ENCODE results near the gene SLC25A12. TPM values are rescaled to one million over a fixed set of nuclear protein-coding genes. Genes with fewer than 3 reads are reported as not detected.

SLC25A12 gene
- total RNA-seq, 2 experiments from 2014 or later, result 24.1 to 28.1 TPM

GRCh38 chr2:171882089-171882769 is 11.8 kb downstream of the SLC25A12 start:
- Mint-ChIP-seq H3K9me3 (no peaks in the 10 kb centered on the region), H3K4me3 (no peak overlapping the region), H3K36me3 (ENCODE audit: low read depth) (peaks cover 19% of the 10 kb centered on the region), H3K4me1 (peaks cover 32% of the 10 kb centered on the region), H3K27ac (no peak overlapping the region), H3K27me3 (no peaks in the 10 kb centered on the region)
- ChIA-PET CTCF (interaction anchor here (1.0 to 1.9 kb wide), 2 partner anchors 9 to 245 kb away, joined by 3 to 4 read pairs; no protein-coding TSS in a partner anchor), POLR2A (interaction anchor here (2.2 kb wide), 1 partner anchor 11 kb away, joined by 16 read pairs; the partner anchor contains the start of gene SLC25A12)
- no peak for DNase-seq

- no peak for DNase-seq
- H3K9me3 Mint-ChIP-seq, result no peaks in the 10 kb centered on the region
- H3K4me3 Mint-ChIP-seq, result no peak overlapping the region
- no peak overlapping the region for H3K27ac Mint-ChIP-seq
- ChIA-PET CTCF (interaction anchor here (1.0 to 1.9 kb wide), 3 partner anchors 10 to 246 kb away, joined by 3 to 4 read pairs (median 3); no protein-coding TSS in a partner anchor), POLR2A (no interaction called here)
- peaks cover 42% of the 10 kb centered on the region for H3K4me1 Mint-ChIP-seq
- H3K27me3 Mint-ChIP-seq, result no peaks in the 10 kb centered on the region
- peaks cover 22% of the 10 kb centered on the region for H3K36me3 Mint-ChIP-seq (ENCODE audit: low read depth)
Measured at GRCh38 chr2:171880774-171881173, 13.3 kb downstream of the SLC25A12 start.

- POLR2A ChIA-PET, result no interaction called here
- Mint-ChIP-seq H3K27me3 (no peaks in the 10 kb centered on the region), H3K9me3 (peaks cover 3% of the 10 kb centered on the region), H3K27ac (no peak overlapping the region), H3K4me3 (no peak overlapping the region), H3K36me3 (ENCODE audit: low read depth) (peaks cover 28% of the 10 kb centered on the region), H3K4me1 (peaks cover 45% of the 10 kb centered on the region)
- no peak for DNase-seq
- CTCF ChIA-PET, result no interaction called here
Measured at GRCh38 chr2:171879865-171880264, 14.2 kb downstream of the SLC25A12 start.

GRCh38 chr2:171878481-171878993 is 15.5 kb downstream of the SLC25A12 start:
- POLR2A ChIA-PET, result interaction anchor here (1.8 kb wide), 1 partner anchor 15 kb away, joined by 8 read pairs; the partner anchor contains the start of gene SLC25A12
- DNase-seq, result no peak
- H3K4me1 Mint-ChIP-seq, result peaks cover 42% of the 10 kb centered on the region
- CTCF ChIA-PET, result no interaction called here
- H3K27ac Mint-ChIP-seq, result no peak overlapping the region
- no peak overlapping the region for H3K4me3 Mint-ChIP-seq
- H3K36me3 Mint-ChIP-seq (ENCODE audit: low read depth), result peaks cover 34% of the 10 kb centered on the region
- H3K27me3 Mint-ChIP-seq, result no peaks in the 10 kb centered on the region
- peaks cover 3% of the 10 kb centered on the region for H3K9me3 Mint-ChIP-seq

- ChIA-PET CTCF (no interaction called here), POLR2A (no interaction called here)
- Mint-ChIP-seq H3K27me3 (no peaks in the 10 kb centered on the region), H3K4me3 (no peak overlapping the region), H3K27ac (no peak overlapping the region), H3K9me3 (peaks cover 3% of the 10 kb centered on the region), H3K4me1 (peaks cover 29% of the 10 kb centered on the region), H3K36me3 (ENCODE audit: low read depth) (peaks cover 43% of the 10 kb centered on the region)
- DNase-seq, result no peak
Measured at GRCh38 chr2:171874963-171875362, 19.1 kb downstream of the SLC25A12 start.

- H3K27me3 Mint-ChIP-seq, result no peaks in the 10 kb centered on the region
- no peak overlapping the region for H3K27ac Mint-ChIP-seq
- H3K4me3 Mint-ChIP-seq, result no peak overlapping the region
- ChIA-PET POLR2A (no interaction called here), CTCF (no interaction called here)
- peaks cover 3% of the 10 kb centered on the region for H3K9me3 Mint-ChIP-seq
- H3K4me1 Mint-ChIP-seq, result peaks cover 28% of the 10 kb centered on the region
- no peak for DNase-seq
- peaks cover 40% of the 10 kb centered on the region for H3K36me3 Mint-ChIP-seq (ENCODE audit: low read depth)
Measured at GRCh38 chr2:171874517-171874916, 19.5 kb downstream of the SLC25A12 start.

- POLR2A ChIA-PET, result no interaction called here
- no peaks in the 10 kb centered on the region for H3K27me3 Mint-ChIP-seq
- no peaks in the 10 kb centered on the region for H3K9me3 Mint-ChIP-seq
- DNase-seq, result no peak
- H3K4me3 Mint-ChIP-seq, result no peak overlapping the region
- CTCF ChIA-PET, result interaction anchor here (0.8 kb wide), 1 partner anchor 240 kb away, joined by 3 read pairs; no protein-coding TSS in a partner anchor
- H3K36me3 Mint-ChIP-seq (ENCODE audit: low read depth), result peaks cover 31% of the 10 kb centered on the region
- H3K27ac Mint-ChIP-seq, result no peak overlapping the region
- H3K4me1 Mint-ChIP-seq, result peaks cover 3% of the 10 kb centered on the region
Measured at GRCh38 chr2:171864357-171864985, 29.6 kb downstream of the SLC25A12 start.

- H3K36me3 Mint-ChIP-seq (ENCODE audit: low read depth), result peaks cover 18% of the 10 kb centered on the region
- POLR2A ChIA-PET, result no interaction called here
- H3K27ac Mint-ChIP-seq, result no peak overlapping the region
- no peak overlapping the region for H3K4me3 Mint-ChIP-seq
- DNase-seq, result no peak
- no peaks in the 10 kb centered on the region for H3K9me3 Mint-ChIP-seq
- H3K4me1 Mint-ChIP-seq, result peaks cover 2% of the 10 kb centered on the region
- H3K27me3 Mint-ChIP-seq, result no peaks in the 10 kb centered on the region
- CTCF ChIA-PET, result no interaction called here
Measured at GRCh38 chr2:171862501-171862900, 31.5 kb downstream of the SLC25A12 start.

- Mint-ChIP-seq H3K4me1 (no peaks in the 10 kb centered on the region), H3K27me3 (no peaks in the 10 kb centered on the region), H3K9me3 (no peaks in the 10 kb centered on the region), H3K27ac (no peak overlapping the region), H3K36me3 (ENCODE audit: low read depth) (peaks cover 31% of the 10 kb centered on the region), H3K4me3 (no peak overlapping the region)
- POLR2A ChIA-PET, result no interaction called here
- CTCF ChIA-PET, result no interaction called here
- DNase-seq, result no peak
Measured at GRCh38 chr2:171858397-171858958, 35.6 kb downstream of the SLC25A12 start.

GRCh38 chr2:171855401-171855800 is 38.6 kb downstream of the SLC25A12 start:
- no peak overlapping the region for H3K4me3 Mint-ChIP-seq
- H3K9me3 Mint-ChIP-seq, result no peaks in the 10 kb centered on the region
- no peak overlapping the region for H3K27ac Mint-ChIP-seq
- no peak for DNase-seq
- H3K4me1 Mint-ChIP-seq, result no peaks in the 10 kb centered on the region
- H3K27me3 Mint-ChIP-seq, result no peaks in the 10 kb centered on the region
- ChIA-PET POLR2A (no interaction called here), CTCF (no interaction called here)
- H3K36me3 Mint-ChIP-seq (ENCODE audit: low read depth), result peaks cover 40% of the 10 kb centered on the region

- no peaks in the 10 kb centered on the region for H3K27me3 Mint-ChIP-seq
- no peaks in the 10 kb centered on the region for H3K9me3 Mint-ChIP-seq
- no peak overlapping the region for H3K4me3 Mint-ChIP-seq
- no peak overlapping the region for H3K27ac Mint-ChIP-seq
- CTCF ChIA-PET, result no interaction called here
- POLR2A ChIA-PET, result no interaction called here
- DNase-seq, result no peak
- peaks cover 36% of the 10 kb centered on the region for H3K36me3 Mint-ChIP-seq (ENCODE audit: low read depth)
- no peaks in the 10 kb centered on the region for H3K4me1 Mint-ChIP-seq
Measured at GRCh38 chr2:171852366-171852888, 41.6 kb downstream of the SLC25A12 start.

- H3K4me3 Mint-ChIP-seq, result no peak overlapping the region
- POLR2A ChIA-PET, result no interaction called here
- CTCF ChIA-PET, result no interaction called here
Measured at GRCh38 chr2:171847627-171848026, 46.4 kb downstream of the SLC25A12 start.

GRCh38 chr2:171846894-171847293 is 47.1 kb downstream of the SLC25A12 start:
- no peaks in the 10 kb centered on the region for H3K4me1 Mint-ChIP-seq
- no peak for DNase-seq
- H3K9me3 Mint-ChIP-seq, result no peaks in the 10 kb centered on the region
- no peak overlapping the region for H3K27ac Mint-ChIP-seq
- H3K4me3 Mint-ChIP-seq, result no peak overlapping the region
- CTCF ChIA-PET, result no interaction called here
- H3K27me3 Mint-ChIP-seq, result no peaks in the 10 kb centered on the region
- POLR2A ChIA-PET, result no interaction called here
- peaks cover 16% of the 10 kb centered on the region for H3K36me3 Mint-ChIP-seq (ENCODE audit: low read depth)

More at GRCh38 chr2:171847627-171848026, 46.4 kb downstream of the SLC25A12 start:
- Mint-ChIP-seq H3K9me3 (no peaks in the 10 kb centered on the region), H3K4me1 (no peaks in the 10 kb centered on the region), H3K27ac (no peak overlapping the region), H3K36me3 (ENCODE audit: low read depth) (peaks cover 22% of the 10 kb centered on the region), H3K27me3 (no peaks in the 10 kb centered on the region)
- no peak for DNase-seq

Data from activated CD4-positive, alpha-beta memory T cell treated with anti-CD3 and anti-CD28 coated beads, Interleukin-2, amount 10 ng/mL, durations not matched to agents 7 days and 5 days (primary cell).